ENCODE results near the gene SLC49A4.

- TF ChIP-seq POLR2A (IDR thresholded peaks at IDR 0.05) (no peak), CTCF (IDR thresholded peaks at IDR 0.05) (no peak)
These were observed 8.8 kb upstream of the SLC49A4 start for GRCh38 chr3:122786066-122786465.

Measured in tibial nerve (tissue), 3 donors.